GM12864 (cell line): ENCODE results near the gene EDA.

Source experiments
- DNase-seq: peaks from one replicate; pipeline ENCODE4 v3.0.0-alpha.2; 2011; ENCODE audit warnings: low read depth
- H3K4me3 ChIP-seq: 2 replicates; pipeline ENCODE4 v1.5.1; 2011; ENCODE audit warnings: mild to moderate bottlenecking, low read depth, low read length, control low read depth
- CTCF ChIP-seq: IDR thresholded peaks from 2 replicates; pipeline ENCODE4 v1.5.1; 2011; ENCODE audit warnings: low read depth, mild to moderate bottlenecking, moderate library complexity, low read length, control low read depth, inconsistent platforms; ENCODE audit errors: missing control alignments

Gene EDA

GRCh38 chrX:69793260-69793935 is 177.5 kb downstream of the EDA start:
- H3K4me3 ChIP-seq = no peak overlapping the region
- TF ChIP-seq CTCF = no peak
- DNase-seq = no peak

- no peak overlapping the region for H3K4me3 ChIP-seq
- DNase-seq = no peak
- no peak for TF ChIP-seq CTCF
Measured at GRCh38 chrX:69795702-69796101, 179.8 kb downstream of the EDA start.

DNA sequence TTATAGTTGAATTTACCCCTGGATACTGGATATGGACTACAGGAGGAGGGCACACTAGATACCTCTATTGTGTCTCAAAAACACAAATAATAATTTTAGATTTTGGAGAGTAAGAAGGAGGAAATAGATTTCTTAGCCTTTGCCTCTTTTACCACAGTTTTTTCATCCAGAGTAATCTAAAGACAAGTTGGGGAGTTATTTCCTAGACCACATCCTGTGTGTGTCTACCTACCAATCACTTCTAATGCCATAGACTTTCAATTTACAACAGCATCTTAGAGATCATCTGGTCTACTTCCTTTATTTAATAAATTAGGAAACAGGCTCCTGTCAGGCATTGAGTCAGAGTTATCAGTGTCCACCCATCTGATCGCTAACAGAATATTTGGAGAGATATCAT is 191.5 kb downstream of the EDA start:
- no peak overlapping the region for H3K4me3 ChIP-seq
- DNase-seq = no peak
- no peak for TF ChIP-seq CTCF

GRCh38 chrX:69808375-69808774 is 192.5 kb downstream of the EDA start:
- no peak for TF ChIP-seq CTCF
- no peak overlapping the region for H3K4me3 ChIP-seq
- no peak for DNase-seq

DNA sequence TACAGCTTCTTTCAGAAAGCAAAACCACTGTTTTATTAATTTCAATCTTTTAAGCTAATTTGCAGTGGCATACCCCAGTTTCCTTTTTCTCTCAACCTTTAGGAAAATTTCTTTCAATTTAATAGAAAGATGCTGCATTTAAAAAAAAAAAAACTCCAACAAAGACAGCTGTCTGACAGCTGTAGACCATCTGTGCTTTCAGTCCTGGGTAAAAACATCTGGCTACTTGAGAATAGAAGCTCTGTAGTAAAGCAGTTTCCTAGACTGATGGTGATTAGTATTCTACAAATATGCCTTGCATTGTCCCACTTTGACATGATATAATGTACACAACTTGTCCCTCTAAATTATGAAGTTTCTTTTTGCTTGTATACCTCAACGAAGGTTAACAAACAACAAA is 197.8 kb downstream of the EDA start:
- DNase-seq = no peak
- no peak overlapping the region for H3K4me3 ChIP-seq
- TF ChIP-seq CTCF = no peak

GRCh38 chrX:69815063-69815462 is 199.2 kb downstream of the EDA start:
- H3K4me3 ChIP-seq = no peak overlapping the region
- no peak for DNase-seq
- TF ChIP-seq CTCF = no peak

- no peak for TF ChIP-seq CTCF
- no peak for DNase-seq
- H3K4me3 ChIP-seq = no peak overlapping the region
Measured at GRCh38 chrX:69815519-69815918, 199.6 kb downstream of the EDA start.
